Measurements from ENCODE around the gene TRIP6. TPM values are rescaled to one million over a fixed set of nuclear protein-coding genes. Genes with fewer than 3 reads are reported as not detected.
"Not testable (repeated sequence)": the region's sequence is repeated elsewhere in the genome, so short reads cannot be mapped to it uniquely, and the experiment has no call there.

The TRIP6 gene
- total and polyA plus RNA-seq, 2 donors: 38.0 to 80.0 TPM

GRCh38 chr7:100910443-100910842 is 43.3 kb downstream of the TRIP6 start:
- not testable (repeated sequence) for H3K4me3 ChIP-seq (ENCODE audit: low read depth, low read length); H3K4me1 ChIP-seq (ENCODE audit: insufficient read depth); H3K36me3 ChIP-seq (ENCODE audit: insufficient read depth); DNase-seq (ENCODE audit: extremely low spot score); H3K27ac ChIP-seq (ENCODE audit: low read depth)
- 81% methylated on average over 7 of the region's 7 CpGs for WGBS

GRCh38 chr7:100911484-100911883 is 44.3 kb downstream of the TRIP6 start:
- H3K36me3 ChIP-seq (ENCODE audit: insufficient read depth): no peaks in the 10 kb centered on the region
- no peak overlapping the region for H3K4me3 ChIP-seq (ENCODE audit: low read depth, low read length)
- no peak for DNase-seq (ENCODE audit: extremely low spot score)
- H3K27ac ChIP-seq (ENCODE audit: low read depth): no peak overlapping the region
- WGBS: 80% methylated on average over 3 of the region's 3 CpGs
- no peaks in the 10 kb centered on the region for H3K4me1 ChIP-seq (ENCODE audit: insufficient read depth)

GRCh38 chr7:100914208-100914878 is 47.2 kb downstream of the TRIP6 start:
- no peak for DNase-seq (ENCODE audit: extremely low spot score)
- WGBS: 81% methylated on average over 15 of the region's 15 CpGs
- Histone ChIP-seq H3K27ac (ENCODE audit: low read depth) (no peak overlapping the region), H3K4me3 (ENCODE audit: low read depth, low read length) (no peak overlapping the region), H3K36me3 (ENCODE audit: insufficient read depth) (no peaks in the 10 kb centered on the region), H3K4me1 (ENCODE audit: insufficient read depth) (no peaks in the 10 kb centered on the region)

- Histone ChIP-seq H3K4me1 (ENCODE audit: insufficient read depth) (no peaks in the 10 kb centered on the region), H3K27ac (ENCODE audit: low read depth) (no peak overlapping the region), H3K4me3 (ENCODE audit: low read depth, low read length) (no peak overlapping the region), H3K36me3 (ENCODE audit: insufficient read depth) (no peaks in the 10 kb centered on the region)
- WGBS: 83% methylated on average over 8 of the region's 8 CpGs
- no peak for DNase-seq (ENCODE audit: extremely low spot score)
Measured at GRCh38 chr7:100914879-100915447, 47.8 kb downstream of the TRIP6 start.

- H3K36me3 ChIP-seq (ENCODE audit: insufficient read depth); H3K27ac ChIP-seq (ENCODE audit: low read depth); DNase-seq (ENCODE audit: extremely low spot score); H3K4me1 ChIP-seq (ENCODE audit: insufficient read depth); H3K4me3 ChIP-seq (ENCODE audit: low read depth, low read length): not testable (repeated sequence)
- WGBS: 83% methylated on average over 5 of the region's 5 CpGs
Measured at GRCh38 chr7:100919335-100919734, 52.1 kb downstream of the TRIP6 start.

GRCh38 chr7:100919779-100920437 is 52.7 kb downstream of the TRIP6 start:
- H3K4me3 ChIP-seq (ENCODE audit: low read depth, low read length); H3K27ac ChIP-seq (ENCODE audit: low read depth); DNase-seq (ENCODE audit: extremely low spot score); H3K36me3 ChIP-seq (ENCODE audit: insufficient read depth); H3K4me1 ChIP-seq (ENCODE audit: insufficient read depth): not testable (repeated sequence)
- 73% methylated on average over 9 of the region's 9 CpGs for WGBS

GRCh38 chr7:100921039-100921438 is 53.9 kb downstream of the TRIP6 start:
- Histone ChIP-seq H3K4me1 (ENCODE audit: insufficient read depth) (no peaks in the 10 kb centered on the region), H3K36me3 (ENCODE audit: insufficient read depth) (no peaks in the 10 kb centered on the region), H3K4me3 (ENCODE audit: low read depth, low read length) (no peak overlapping the region), H3K27ac (ENCODE audit: low read depth) (no peak overlapping the region)
- DNase-seq (ENCODE audit: extremely low spot score): no peak

Small RNA genes lying within 50 kb of the gene (small RNA-seq; reads per million reads assigned to genes)
- gene RN7SL549P (not detected), gene RN7SL750P (not detected)

Other genes with a start within 250 kb of the TRIP6 start
- 0.69 TPM for gene TFR2, start 225.8 kb upstream of the TRIP6 start, total RNA-seq
- 0.81 TPM for gene TFR2, start 225.8 kb upstream of the TRIP6 start, polyA plus RNA-seq
- gene ACTL6B, start 210.9 kb upstream of the TRIP6 start, total RNA-seq: 0.69 TPM
- 0.19 TPM for gene ACTL6B, start 210.9 kb upstream of the TRIP6 start, polyA plus RNA-seq
- gene GNB2, start 193.6 kb upstream of the TRIP6 start, total RNA-seq: 51.2 TPM
- 279 TPM for gene GNB2, start 193.6 kb upstream of the TRIP6 start, polyA plus RNA-seq
- gene GIGYF1, start 173.1 kb upstream of the TRIP6 start, total RNA-seq: 17.1 TPM
- 27.2 TPM for gene GIGYF1, start 173.1 kb upstream of the TRIP6 start, polyA plus RNA-seq
- 18.6 TPM for gene POP7, start 161.3 kb upstream of the TRIP6 start, total RNA-seq
- 39.1 TPM for gene POP7, start 161.3 kb upstream of the TRIP6 start, polyA plus RNA-seq
- gene EPO, start 146.9 kb upstream of the TRIP6 start, total RNA-seq: not detected
- not detected for gene EPO, start 146.9 kb upstream of the TRIP6 start, polyA plus RNA-seq
- not detected for gene ZAN, start 133.8 kb upstream of the TRIP6 start, total RNA-seq
- gene ZAN, start 133.8 kb upstream of the TRIP6 start, polyA plus RNA-seq: not detected
- gene EPHB4, start 39.9 kb upstream of the TRIP6 start, total RNA-seq: 70.6 TPM
- gene EPHB4, start 39.9 kb upstream of the TRIP6 start, polyA plus RNA-seq: 53.1 TPM
- gene SLC12A9, start 14.7 kb upstream of the TRIP6 start, total RNA-seq: 13.6 TPM
- gene SLC12A9, start 14.7 kb upstream of the TRIP6 start, polyA plus RNA-seq: 29.0 TPM
- gene SRRT, start 7.7 kb downstream of the TRIP6 start, total RNA-seq: 31.2 TPM
- 69.9 TPM for gene SRRT, start 7.7 kb downstream of the TRIP6 start, polyA plus RNA-seq
- gene UFSP1, start 22.3 kb downstream of the TRIP6 start, total RNA-seq: 2.6 TPM
- gene UFSP1, start 22.3 kb downstream of the TRIP6 start, polyA plus RNA-seq: 6.2 TPM
- 4.0 TPM for gene ACHE, start 28.5 kb downstream of the TRIP6 start, total RNA-seq
- gene ACHE, start 28.5 kb downstream of the TRIP6 start, polyA plus RNA-seq: 4.3 TPM
- not detected for gene MUC3A, start 82.1 kb downstream of the TRIP6 start, total RNA-seq
- gene MUC3A, start 82.1 kb downstream of the TRIP6 start, polyA plus RNA-seq: 0.23 TPM
- gene MUC12, start 102.2 kb downstream of the TRIP6 start, total RNA-seq: 1.1 TPM
- 2.1 TPM for gene MUC12, start 102.2 kb downstream of the TRIP6 start, polyA plus RNA-seq
- gene MUC17, start 152.7 kb downstream of the TRIP6 start, total RNA-seq: not detected
- gene MUC17, start 152.7 kb downstream of the TRIP6 start, polyA plus RNA-seq: not detected
- 13.5 TPM for gene TRIM56, start 218.1 kb downstream of the TRIP6 start, total RNA-seq
- gene TRIM56, start 218.1 kb downstream of the TRIP6 start, polyA plus RNA-seq: 15.4 TPM

Measured in urinary bladder (tissue), 4 donors.